Dedifferentiated amniotic fluid mesenchymal stem cell (primary cell): ENCODE measurements around the gene KRTAP12-3.

Experiments used
- DNase-seq: peaks from one replicate; pipeline ENCODE4 v3.0.0-alpha.2; 2016; ENCODE audit errors: extremely low spot score

KRTAP12-3 gene

GRCh38 chr21:44702973-44703730, 45.4 kb downstream of the KRTAP12-3 start:
- DNase-seq: no peak

- DNase-seq: no peak
These were observed 46.3 kb downstream of the KRTAP12-3 start for GRCh38 chr21:44703731-44704635.

GRCh38 chr21:44704636-44705001, 46.9 kb downstream of the KRTAP12-3 start:
- no peak for DNase-seq

GRCh38 chr21:44706026-44706705, 48.4 kb downstream of the KRTAP12-3 start:
- no peak for DNase-seq

- no peak for DNase-seq
These were observed 49.2 kb downstream of the KRTAP12-3 start for GRCh38 chr21:44706706-44707581.
